Endothelial cell of umbilical vein (primary cell): ENCODE results near the gene JDP2. TPM values are rescaled to one million over a fixed set of nuclear protein-coding genes. Genes with fewer than 3 reads are reported as not detected.

ENCODE experiments used
- BruUV-seq: library from RNA; stranded (reverse); fragments of 400-500 nt; replicated peaks from 2 replicates; lab custom pipeline; 2021; lab: Mats Ljungman, UMichigan
- CTCF ChIA-PET: fragments of 300-600, 350-600 bp; sonication (Branson Sonifier 250); formaldehyde crosslinking; loops from one replicate; lab custom pipeline; 2021; ENCODE audit warnings: antibody characterized with exemption, inconsistent platforms; lab: Charles Lee
- POLR2A ChIA-PET: fragments of 300-600, 350-600 bp; sonication (Branson Sonifier 250); formaldehyde crosslinking; loops from one replicate; lab custom pipeline; 2021; ENCODE audit warnings: antibody characterized with exemption, inconsistent platforms; lab: Charles Lee
- DNase-seq: peaks from one replicate; pipeline ENCODE4 v3.0.0-alpha.2; 2011; ENCODE audit warnings: low read depth, low spot score
- FAIRE-seq: peaks from 2 replicates; lab custom pipeline; 2011; peaks lifted over from hg19 to GRCh38; lab: Jason Lieb, UNC
- H2AFZ ChIP-seq: 2 replicates; pipeline ENCODE4 v1.6.0; 2012; ENCODE audit warnings: low read depth, low read length, control low read depth, inconsistent platforms
- H3K27ac ChIP-seq: 2 replicates; pipeline ENCODE4 v1.5.1; 2011; ENCODE audit warnings: low read depth, mild to moderate bottlenecking, control low read depth, low read length, moderate library complexity; ENCODE audit not compliant: insufficient read depth
- H3K27me3 ChIP-seq, 2 experiments: 2 replicates each; pipeline versions ENCODE4 v1.6.0 to v1.6.1; 2011; ENCODE audit warnings: low read length in 2 of 2, mixed read lengths in 1 of 2; ENCODE audit not compliant: control insufficient read depth in 2 of 2, insufficient read depth in 2 of 2
- H3K36me3 ChIP-seq, 2 experiments: 2 replicates in 1 of 2; 3 replicates in 1 of 2; pipeline ENCODE4 v1.5.1; 2011; ENCODE audit warnings: low read length in 2 of 2, mild to moderate bottlenecking in 1 of 2, moderate library complexity in 1 of 2; ENCODE audit not compliant: control insufficient read depth in 2 of 2, insufficient read depth in 2 of 2; ENCODE audit errors: extremely low read depth in 1 of 2
- H3K4me1 ChIP-seq: 3 replicates; pipeline ENCODE4 v1.5.1; 2011; ENCODE audit warnings: mild to moderate bottlenecking, low read length; ENCODE audit not compliant: control insufficient read depth, insufficient read depth; ENCODE audit errors: extremely low read depth
- H3K4me2 ChIP-seq: 2 replicates; pipeline ENCODE4 v1.6.1; 2011; ENCODE audit warnings: low read length, control low read depth, mixed read lengths; ENCODE audit not compliant: insufficient read depth
- H3K4me3 ChIP-seq, 3 experiments: fragments of 200-600 bp in 1 of 3; sonication (generic), shearing (Covaris generic) in 1 of 3; replicated peaks in 1 of 3; 2 replicates each; pipeline ENCODE4 v1.5.1; 2011 to 2016; ENCODE audit warnings: control low read depth in 3 of 3, low read length in 3 of 3, mild to moderate bottlenecking in 2 of 3, inconsistent platforms in 1 of 3, low read depth in 1 of 3, moderate library complexity in 1 of 3; ENCODE audit not compliant: insufficient read depth in 1 of 3
- H3K79me2 ChIP-seq: 2 replicates; pipeline ENCODE4 v1.6.0; 2012; ENCODE audit warnings: low read length, inconsistent platforms; ENCODE audit not compliant: control insufficient read depth, insufficient read depth
- H3K9ac ChIP-seq: replicated peaks from 2 replicates; pipeline ENCODE3; 2011; ENCODE audit warnings: low read length, control low read depth; ENCODE audit not compliant: insufficient read depth; ENCODE audit errors: extremely low read depth
- H3K9me1 ChIP-seq: replicated peaks from 3 replicates; pipeline ENCODE4 v1.6.0; 2011; ENCODE audit warnings: mild to moderate bottlenecking, low read length; ENCODE audit not compliant: control insufficient read depth, insufficient read depth; ENCODE audit errors: extremely low read depth
- H3K9me3 ChIP-seq: replicated peaks from 2 replicates; pipeline ENCODE4 v1.5.1; 2012; ENCODE audit warnings: low read length, inconsistent platforms; ENCODE audit not compliant: control insufficient read depth, insufficient read depth
- H4K20me1 ChIP-seq: replicated peaks from 2 replicates; pipeline ENCODE3; 2011; ENCODE audit warnings: mild to moderate bottlenecking, low read length; ENCODE audit not compliant: control insufficient read depth, insufficient read depth; ENCODE audit errors: extremely low read depth
- CTCF ChIP-seq, 2 donors: IDR thresholded peaks; 1 replicate in 1 of 2; 2 replicates in 1 of 2; pipeline ENCODE4 v1.5.1; 2011; ENCODE audit warnings: low read length in 2 of 2, mild to moderate bottlenecking in 2 of 2, moderate library complexity in 2 of 2, control low read depth in 1 of 2, inconsistent platforms in 1 of 2, low read depth in 1 of 2; ENCODE audit not compliant: insufficient read depth in 1 of 2; ENCODE audit errors: extremely low read depth in 1 of 2
- EZH2 ChIP-seq: IDR thresholded peaks from 2 replicates; pipeline ENCODE4 v1.6.1; 2012; ENCODE audit warnings: borderline replicate concordance, low read depth, mild to moderate bottlenecking, moderate library complexity, low read length, inconsistent platforms; ENCODE audit not compliant: severe bottlenecking
- FOS ChIP-seq: IDR thresholded peaks from 2 replicates; pipeline ENCODE4 v1.6.1; 2011; ENCODE audit warnings: mild to moderate bottlenecking, low read length, moderate library complexity, borderline replicate concordance; ENCODE audit not compliant: insufficient read depth
- GATA2 ChIP-seq: IDR thresholded peaks from 2 replicates; pipeline ENCODE4 v1.7.0; 2011; ENCODE audit warnings: low read depth, mild to moderate bottlenecking, moderate library complexity, mixed read lengths, low read length; ENCODE audit not compliant: insufficient read length, insufficient read depth
- JUN ChIP-seq: IDR thresholded peaks from 2 replicates; pipeline ENCODE4 v1.6.1; 2011; ENCODE audit warnings: borderline replicate concordance, low read depth; ENCODE audit not compliant: insufficient read length, insufficient read depth
- MAX ChIP-seq: IDR thresholded peaks from 2 replicates; pipeline ENCODE4 v1.6.1; 2011; ENCODE audit not compliant: insufficient read depth, insufficient read length
- MYC ChIP-seq: IDR thresholded peaks from one replicate; pipeline ENCODE4 v1.6.1; 2011; ENCODE audit warnings: mild to moderate bottlenecking, low read depth, low read length
- POLR2A ChIP-seq: IDR thresholded peaks from 2 replicates; pipeline ENCODE4 v1.6.1; 2012; ENCODE audit warnings: low read depth, mild to moderate bottlenecking, control low read depth, low read length
- POLR2AphosphoS5 ChIP-seq: IDR thresholded peaks from 2 replicates; pipeline ENCODE4 v1.6.1; 2012; ENCODE audit warnings: low read depth, mild to moderate bottlenecking, control low read depth, low read length, moderate library complexity; ENCODE audit not compliant: insufficient read depth
- dilution Hi-C: fragments of 300-500 bp; cut with MboI; formaldehyde crosslinking; loops from one replicate; pipeline ENCODE4 v1.15.0; 2019; ENCODE audit warnings: low sequenced_read_pairs; ENCODE audit not compliant: extremely low pct_ligation_motif_present
- intact Hi-C: fragments of 100-400 bp; cut with micrococcal nuclease; formaldehyde crosslinking; loops from one replicate; pipeline ENCODE4 v1.10.0; 2022
- polyA plus RNA-seq, 4 experiments: library from polyadenylated mRNA; depleted of rRNA in 3 of 4; stranded (reverse) in 3 of 4; unstranded in 1 of 4; fragments of >200 nt; gene quantifications; 2 replicates each; pipeline versions ENCODE4 v1.2.1 to v1.2.3, GENCODE V29; 2011 to 2012; ENCODE audit warnings: missing spikeins in 1 of 4
- total RNA-seq: library from RNA; stranded (reverse); gene quantifications from 2 replicates; pipeline ENCODE4 v1.2.3, GENCODE V29; 2021

The JDP2 gene
- total and polyA plus RNA-seq, 2 donors (not counting 3 experiments of a cell fraction or from before 2014, with no cell fraction given), result 3.2 to 10.6 TPM

DNA sequence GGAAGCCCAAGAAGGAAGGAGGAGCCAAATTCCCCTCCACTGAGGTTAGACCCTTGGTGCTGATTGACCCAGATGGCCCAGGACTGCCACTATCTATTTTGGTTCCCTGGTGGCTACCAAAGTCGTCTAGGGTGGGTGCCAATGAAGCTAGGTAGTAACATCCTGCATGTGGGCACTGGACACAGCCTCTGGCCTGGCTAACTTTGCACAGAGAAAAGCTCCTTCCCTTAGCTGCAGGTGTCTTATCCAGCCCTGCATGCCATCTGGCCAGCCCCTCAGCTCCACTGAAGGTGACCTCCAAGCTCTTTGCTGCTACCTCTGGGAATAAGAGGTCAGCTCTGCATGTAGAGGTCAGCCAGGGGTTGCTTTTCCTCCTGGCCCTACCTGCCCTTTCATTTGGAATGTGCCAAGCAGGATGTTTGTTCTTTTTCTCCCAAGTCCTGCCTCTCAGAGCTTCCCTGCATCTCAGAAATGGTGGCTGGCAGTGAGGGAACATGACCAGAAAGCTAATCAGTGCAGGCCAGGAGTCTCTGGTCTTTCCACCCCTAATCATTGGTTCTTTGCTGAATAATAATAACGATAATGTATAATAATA lies 34.0 kb downstream of the JDP2 start:
- H3K9me3 ChIP-seq, result no peaks in the 10 kb centered on the region
- no peaks in the 10 kb centered on the region for H3K79me2 ChIP-seq
- no peak overlapping the region for H3K4me3 ChIP-seq
- no peaks in the 10 kb centered on the region for H3K9me1 ChIP-seq
- no peaks in the 10 kb centered on the region for H3K27me3 ChIP-seq
- H4K20me1 ChIP-seq, result no peaks in the 10 kb centered on the region
- FAIRE-seq (no peak), DNase-seq (no peak)
- H3K4me1 ChIP-seq, result no peaks in the 10 kb centered on the region
- H3K36me3 ChIP-seq, result no peaks in the 10 kb centered on the region
- no peak overlapping the region for H3K9ac ChIP-seq
- no peak overlapping the region for H3K4me2 ChIP-seq
- no TSS peak for BruUV-seq
- H2AFZ ChIP-seq, result no peak overlapping the region
- dilution Hi-C loops (no loop called here), intact Hi-C loops (no loop called here)
- POLR2A ChIA-PET, result no interaction called here
- no peak overlapping the region for H3K27ac ChIP-seq
- CTCF ChIA-PET, result interaction anchor here (0.9 to 1.2 kb wide), 2 partner anchors 94 to 99 kb away, joined by 3 read pairs; no protein-coding TSS in a partner anchor
- no peak for TF ChIP-seq MYC
- TF ChIP-seq GATA2, result no peak
- TF ChIP-seq FOS, result no peak
- TF ChIP-seq JUN, result no peak
- no peak for TF ChIP-seq POLR2AphosphoS5
- TF ChIP-seq CTCF (IDR thresholded peaks at IDR 0.05; ENCODE audit: extremely low read depth in 1 of 2, insufficient read depth in 1 of 2, low read depth in 1 of 2, low read length in 2 of 2), result no peak
- TF ChIP-seq POLR2A, result no peak
- TF ChIP-seq EZH2, result no peak
- no peak for TF ChIP-seq MAX
